GM19468 (cell line): ENCODE measurements around the gene CWC15.
"Not testable (repeated sequence)": the region's sequence is repeated elsewhere in the genome, so short reads cannot be mapped to it uniquely, and the experiment has no call there.

Source experiments
- ATAC-seq: cut with Tn5 transposase; IDR thresholded peaks from one replicate; pipeline ENCODE4 v1.9.1; 2021; ENCODE audit warnings: mild to moderate bottlenecking, moderate library complexity, moderate number of reproducible peaks; ENCODE audit not compliant: unreplicated experiment; ENCODE audit errors: extremely low read depth

The CWC15 gene

DNA sequence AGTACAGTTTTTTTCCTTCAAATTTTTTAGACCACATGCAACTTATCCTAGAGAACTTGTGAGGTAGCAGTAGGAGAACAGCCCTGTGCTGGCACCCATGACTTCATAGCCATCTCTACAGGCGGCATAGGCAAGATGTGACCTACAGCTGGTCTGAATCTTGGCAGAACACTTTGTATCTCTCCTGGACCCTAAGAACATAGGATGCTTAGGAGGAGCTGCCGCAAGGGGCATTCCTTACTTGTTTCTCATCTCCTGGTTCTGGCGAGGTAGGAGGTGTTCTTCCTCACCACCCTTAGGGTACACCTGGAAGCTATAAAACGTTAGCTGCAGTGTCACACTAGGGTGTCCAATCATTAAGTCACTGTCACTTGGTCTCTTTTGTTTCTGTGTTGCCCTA, 16.4 kb downstream of the CWC15 start:
- ATAC-seq: no peak

DNA sequence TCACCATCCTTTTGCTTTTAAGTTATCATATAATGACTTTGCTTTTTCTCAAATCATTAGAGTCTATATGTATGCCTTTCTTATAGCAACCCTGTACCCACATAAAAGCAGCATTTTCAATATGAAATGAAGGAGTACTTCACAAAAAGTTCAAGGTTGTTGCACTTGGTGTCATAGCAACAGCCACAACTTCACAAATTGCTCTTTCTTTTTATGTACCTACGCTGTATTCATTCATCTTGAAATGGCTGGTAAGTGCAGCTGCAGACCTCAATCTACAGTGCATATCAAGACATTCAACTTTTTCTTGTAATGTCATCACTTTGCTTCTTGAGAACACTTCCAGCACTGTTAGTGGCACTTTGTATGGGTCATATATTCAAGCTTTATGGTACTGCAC, 18.6 kb downstream of the CWC15 start:
- no peak for ATAC-seq

GRCh38 chr11:94948070-94948617, 25.2 kb downstream of the CWC15 start:
- no peak for ATAC-seq

DNA sequence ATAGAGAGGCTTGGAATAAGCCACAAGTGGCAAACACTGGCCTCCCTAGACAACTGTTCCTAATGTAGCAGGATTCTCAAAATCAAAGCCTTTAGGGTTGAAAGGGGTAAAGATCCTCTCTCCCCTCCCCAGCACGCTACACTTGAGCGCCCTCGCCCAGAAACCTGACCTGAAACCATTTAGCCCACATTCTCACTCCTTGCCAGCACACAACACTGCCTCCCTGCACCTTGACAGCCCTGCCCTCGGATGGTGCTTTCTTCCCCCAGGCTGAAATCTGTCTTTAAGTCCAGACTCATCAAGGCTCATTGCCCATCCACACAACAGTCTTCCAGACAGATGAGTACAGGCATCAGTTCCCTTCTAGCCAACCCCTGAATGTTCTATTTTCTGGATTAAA, 26.5 kb downstream of the CWC15 start:
- no peak for ATAC-seq

GRCh38 chr11:94941131-94941530, 32.2 kb downstream of the CWC15 start:
- no peak for ATAC-seq

DNA sequence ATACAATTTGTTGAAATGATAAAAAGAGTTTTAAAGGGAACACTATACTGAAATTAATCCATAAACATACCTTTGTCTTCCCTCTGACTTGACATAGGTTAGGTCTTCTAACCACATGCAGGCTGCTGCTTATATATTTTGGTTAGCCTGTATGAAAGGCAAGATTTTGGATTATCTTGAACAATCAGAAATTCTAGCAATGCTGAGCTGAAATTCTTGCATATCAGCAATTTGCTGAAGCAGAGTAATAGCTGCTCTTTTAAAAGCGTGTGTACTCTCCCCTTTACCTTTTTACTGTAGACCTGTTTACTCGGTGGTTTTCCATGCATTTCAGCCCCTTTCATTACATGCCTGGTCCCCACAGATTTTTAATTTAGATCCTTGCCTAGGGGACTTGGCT, 34.0 kb downstream of the CWC15 start:
- ATAC-seq: no peak

DNA sequence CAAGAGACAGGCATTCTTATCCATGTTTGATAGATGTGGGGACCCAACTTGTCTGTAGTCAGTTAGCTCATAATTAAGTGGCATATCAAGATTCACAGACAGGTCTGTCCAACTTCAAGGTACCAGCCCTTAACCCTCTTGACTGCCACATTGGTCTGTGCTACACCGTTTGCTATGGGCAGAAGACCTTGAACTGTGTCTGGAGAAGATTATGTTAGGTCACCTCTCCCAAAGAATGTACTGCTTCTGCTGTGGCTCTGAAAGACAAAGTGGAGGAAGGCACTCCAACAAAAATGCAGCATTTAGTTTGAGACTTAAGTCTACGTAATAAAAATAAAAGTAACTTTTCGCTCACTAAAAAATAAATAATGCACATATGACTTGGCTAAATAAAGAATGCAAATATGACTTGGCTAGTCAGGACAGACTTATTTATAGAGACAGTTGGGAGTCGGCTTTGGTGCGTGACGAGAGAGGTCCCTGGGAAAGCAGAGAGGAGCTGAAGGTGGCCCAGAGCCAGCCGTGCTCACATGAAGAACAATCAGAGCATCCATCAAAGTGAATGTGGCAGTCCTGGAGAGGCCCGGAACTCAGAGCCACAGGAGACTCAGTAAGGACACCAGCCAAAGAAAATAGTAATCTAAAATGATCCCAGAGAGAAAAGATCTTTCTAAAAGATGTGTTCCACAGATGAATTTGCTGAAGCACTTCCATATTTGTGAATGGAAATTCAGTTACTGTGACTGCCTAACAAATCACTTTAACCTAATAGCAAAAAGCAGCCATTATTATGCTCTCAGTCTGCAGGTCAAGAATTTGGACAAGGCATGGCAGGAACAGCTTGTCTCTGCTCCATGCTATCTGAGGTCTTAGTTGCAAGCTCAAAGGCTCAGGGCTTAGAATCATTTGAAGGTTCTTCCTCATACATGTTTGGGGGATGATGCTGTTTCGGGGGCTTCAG, 35.0 kb downstream of the CWC15 start:
- ATAC-seq: no peak

DNA sequence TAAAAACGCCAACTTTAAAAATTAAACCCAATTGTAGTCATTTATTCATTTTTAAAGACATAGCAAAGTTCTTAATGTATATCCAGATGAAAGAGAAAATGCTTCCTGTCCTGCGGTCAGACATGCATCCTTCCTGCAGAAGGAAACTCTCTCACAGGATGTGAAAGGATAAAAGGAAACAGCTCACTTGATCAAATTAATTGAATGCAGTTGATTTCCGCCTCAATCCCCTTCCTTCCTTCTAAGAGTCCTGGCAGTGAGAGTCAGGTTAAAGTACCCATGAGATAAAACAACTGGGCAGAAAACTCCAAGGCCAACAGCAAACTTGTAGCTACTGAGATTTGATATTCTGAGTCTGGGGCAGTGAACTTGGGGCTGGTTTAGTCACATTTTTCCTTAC, 38.5 kb downstream of the CWC15 start:
- ATAC-seq: no peak

- no peak for ATAC-seq
These were observed 39.0 kb downstream of the CWC15 start for GRCh38 chr11:94934362-94934761.

DNA sequence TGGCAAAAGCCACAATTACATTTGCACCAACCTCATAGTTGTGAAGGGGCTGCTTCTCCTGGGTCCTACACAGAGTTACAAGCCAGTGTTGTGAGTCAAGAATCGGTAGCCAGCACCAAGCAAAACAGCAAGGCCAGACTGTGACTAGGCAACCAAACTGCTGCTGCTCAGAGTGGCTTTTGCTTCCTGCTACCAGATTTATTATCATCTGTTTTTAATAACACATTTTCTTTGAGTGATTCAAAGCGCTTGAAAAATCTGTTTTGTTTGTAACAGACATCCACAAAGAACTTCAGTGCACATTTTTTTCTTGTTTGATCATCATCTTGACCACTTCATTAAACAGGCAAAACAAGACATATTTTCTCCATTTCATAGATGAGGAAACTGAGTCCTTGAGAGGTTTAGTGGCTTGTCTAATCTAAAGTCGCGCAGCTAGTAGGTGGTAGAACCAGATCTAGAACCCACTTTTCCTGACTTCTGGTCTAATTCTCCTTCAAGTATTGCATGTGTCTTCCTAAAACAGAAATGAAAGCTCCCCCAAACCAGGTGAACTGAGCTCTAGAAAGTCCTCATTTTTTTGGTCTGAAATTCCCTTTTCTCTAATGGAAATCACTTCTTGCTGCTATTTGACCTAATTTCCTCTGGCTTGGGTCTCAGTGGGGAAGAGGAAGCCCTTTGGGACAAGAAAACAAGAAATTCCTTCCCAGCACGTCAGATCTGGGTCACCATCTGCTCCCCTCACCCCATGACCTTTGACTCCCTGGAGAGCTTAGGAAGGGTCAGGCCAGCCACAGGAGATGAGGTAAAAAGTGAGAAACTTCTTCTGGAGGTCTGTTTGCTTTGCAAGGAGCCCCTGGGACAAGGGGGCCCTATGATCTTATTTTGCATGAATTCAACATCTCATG, 39.9 kb downstream of the CWC15 start:
- no peak for ATAC-seq

- no peak for ATAC-seq
These were observed 40.9 kb downstream of the CWC15 start for GRCh38 chr11:94932503-94932902.

DNA sequence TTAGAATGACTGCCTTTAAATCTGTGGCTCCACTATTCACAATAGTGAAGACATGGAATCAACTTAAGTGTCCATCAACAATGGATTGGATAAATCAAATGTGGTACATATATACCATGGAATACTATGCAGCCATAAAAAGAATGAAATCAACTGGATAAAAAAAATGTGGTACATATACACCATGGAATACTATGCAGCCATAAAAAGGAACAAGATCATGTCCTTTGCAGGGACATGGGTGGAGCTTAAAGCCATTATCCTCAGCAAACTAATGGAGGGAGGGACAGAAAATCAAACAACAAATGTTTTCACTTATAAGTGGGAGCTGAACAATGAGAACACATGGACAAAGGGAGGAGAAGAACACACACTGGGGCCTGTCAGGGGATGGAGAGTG, 41.3 kb downstream of the CWC15 start:
- ATAC-seq: not testable (repeated sequence)

DNA sequence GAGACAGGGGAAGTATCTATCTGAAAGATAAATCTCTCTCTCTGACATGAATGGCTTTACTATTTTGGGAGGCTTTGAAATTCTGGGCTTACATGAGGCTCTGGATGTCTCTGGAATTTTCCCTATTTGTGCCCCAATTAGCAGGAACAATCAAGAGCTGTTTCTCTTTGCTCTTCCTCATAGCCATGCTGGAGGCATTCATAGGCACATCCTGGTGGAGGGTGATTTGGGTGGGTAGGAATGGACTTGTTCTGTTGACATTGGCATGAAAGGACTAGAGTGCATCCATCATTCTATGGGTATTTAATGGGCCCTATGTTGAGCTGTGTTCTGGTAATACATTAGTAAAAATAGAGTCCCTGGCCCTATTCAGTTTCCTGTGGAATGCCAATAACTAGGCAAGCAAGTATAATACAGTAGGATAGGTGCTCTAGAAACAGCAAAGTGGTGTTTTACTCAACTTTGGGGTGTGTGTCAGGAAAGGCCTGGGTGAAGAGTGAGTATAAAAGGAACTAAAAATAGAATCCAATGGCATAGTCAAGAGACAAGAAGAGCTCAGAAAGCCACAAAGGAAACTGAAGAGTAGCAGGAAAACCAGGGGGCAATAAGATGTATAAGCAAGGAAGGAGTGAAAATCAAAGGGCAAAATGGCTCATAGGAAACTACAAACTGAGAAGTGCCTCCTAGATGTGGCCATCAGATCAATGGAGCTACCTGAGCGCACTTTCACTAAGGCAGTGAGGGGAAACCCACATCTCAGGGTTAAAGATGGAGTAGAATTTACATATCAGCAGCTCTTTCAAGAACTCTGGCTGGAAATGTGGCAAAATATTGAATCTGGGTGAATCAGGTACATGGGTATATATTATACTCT, 45.0 kb downstream of the CWC15 start:
- ATAC-seq: no peak

- ATAC-seq: no peak
These were observed 46.6 kb downstream of the CWC15 start for GRCh38 chr11:94926698-94927237.

- peak; percentile 37 for ATAC-seq
These were observed 47.1 kb downstream of the CWC15 start for GRCh38 chr11:94926271-94926625.

DNA sequence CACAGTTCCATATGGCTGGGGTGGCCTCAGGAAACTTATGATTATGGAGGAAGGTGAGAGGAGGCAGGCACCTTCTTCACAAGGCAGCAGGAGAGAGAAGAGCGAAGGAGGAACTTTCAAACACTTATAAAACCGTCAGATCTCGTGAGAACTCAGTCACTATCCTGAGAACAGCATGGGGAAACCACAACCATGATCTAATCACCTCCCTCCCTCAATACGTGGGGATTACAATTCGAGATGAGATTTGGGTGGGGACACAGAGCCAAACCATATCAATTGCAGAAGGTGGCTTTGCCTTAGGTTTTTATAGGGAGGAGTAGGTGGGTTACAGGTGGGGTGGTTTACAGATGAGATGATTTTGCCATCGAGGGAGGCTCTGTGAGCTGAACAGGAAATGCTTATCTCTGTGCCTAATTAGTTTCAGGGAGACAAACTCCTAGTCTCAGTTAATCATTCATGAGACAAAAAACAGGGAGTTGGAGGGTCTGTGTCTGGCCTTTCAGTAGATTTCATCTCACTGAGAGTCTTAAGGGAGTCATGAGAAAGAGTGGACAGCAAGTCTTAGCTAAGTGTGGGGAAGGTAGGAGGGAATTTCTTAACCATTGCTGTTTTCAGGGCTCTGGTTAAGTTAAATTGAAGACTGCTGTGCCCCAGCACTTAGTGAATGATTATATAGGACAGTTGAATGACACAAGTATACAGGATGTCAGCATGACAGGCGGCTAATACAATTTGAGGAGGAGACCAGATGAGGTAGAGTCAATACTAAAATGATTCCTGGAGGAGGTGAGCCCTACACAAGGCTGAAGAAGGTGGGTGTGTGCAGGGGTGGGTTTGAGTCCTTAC, 47.7 kb downstream of the CWC15 start:
- ATAC-seq: peak; percentile 33

- no peak for ATAC-seq
These were observed 48.7 kb downstream of the CWC15 start for GRCh38 chr11:94924612-94925011.

DNA sequence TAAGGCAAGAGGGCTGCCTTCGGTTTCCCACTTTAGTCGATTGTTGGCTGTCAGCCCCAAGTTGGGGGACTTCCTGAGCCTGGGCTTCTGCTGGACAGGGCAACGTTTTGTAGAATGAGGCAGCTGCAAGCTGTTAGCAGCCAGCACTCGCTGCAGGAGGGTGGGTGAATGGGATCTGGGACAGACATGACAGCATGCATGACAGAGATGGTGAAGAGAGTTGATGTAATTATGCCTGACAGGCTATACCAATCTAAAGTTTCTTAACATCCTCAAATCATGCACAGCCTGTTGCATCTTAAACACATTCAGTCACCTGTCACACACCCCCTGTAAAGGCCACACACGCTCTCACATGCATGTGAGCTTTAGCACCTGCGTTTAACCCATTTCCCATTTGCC, 49.2 kb downstream of the CWC15 start:
- ATAC-seq: no peak

GRCh38 chr11:94923004-94923334, 50.4 kb downstream of the CWC15 start:
- no peak for ATAC-seq
